T-helper 1 cell treated with Interleukin-12 subunit alpha and Interleukin-12 subunit beta and Interleukin-4 antibody, amounts not matched to agents 30 μg/mL and 1 μg/mL, for 36 hours (primary cell): Measurements from ENCODE around the gene RYR3.
"Not testable (repeated sequence)": the region's sequence is repeated elsewhere in the genome, so short reads cannot be mapped to it uniquely, and the experiment has no call there.

ENCODE experiments used
- H3K27ac Mint-ChIP-seq: one replicate; pipeline ENCODE4 v1.8.0; 2021; ENCODE audit warnings: mild to moderate bottlenecking, mixed read lengths
- H3K27me3 Mint-ChIP-seq: one replicate; pipeline ENCODE4 v1.8.0; 2021; ENCODE audit warnings: low read depth, mixed read lengths
- H3K36me3 Mint-ChIP-seq: one replicate; pipeline ENCODE4 v1.8.0; 2021; ENCODE audit warnings: low read depth, mixed read lengths
- H3K4me1 Mint-ChIP-seq: one replicate; pipeline ENCODE4 v1.8.0; 2021; ENCODE audit warnings: low read depth, mixed read lengths
- H3K4me3 Mint-ChIP-seq: one replicate; pipeline ENCODE4 v1.8.0; 2021; ENCODE audit warnings: mild to moderate bottlenecking, moderate library complexity, mixed read lengths
- H3K9me3 Mint-ChIP-seq: one replicate; pipeline ENCODE4 v1.8.0; 2021; ENCODE audit warnings: mixed read lengths

Gene RYR3

GRCh38 chr15:33808720-33809457 is 498.1 kb downstream of the RYR3 start:
- Mint-ChIP-seq H3K27me3 (no peaks in the 10 kb centered on the region), H3K36me3 (no peaks in the 10 kb centered on the region), H3K4me1 (no peaks in the 10 kb centered on the region), H3K27ac (no peak overlapping the region), H3K9me3 (no peaks in the 10 kb centered on the region), H3K4me3 (no peak overlapping the region)

- Mint-ChIP-seq H3K36me3 (no peaks in the 10 kb centered on the region), H3K4me3 (no peak overlapping the region), H3K4me1 (no peaks in the 10 kb centered on the region), H3K27ac (no peak overlapping the region), H3K9me3 (no peaks in the 10 kb centered on the region), H3K27me3 (no peaks in the 10 kb centered on the region)
These were observed 499.4 kb downstream of the RYR3 start for GRCh38 chr15:33810073-33810595.

GRCh38 chr15:33810806-33811205 is 500.0 kb downstream of the RYR3 start:
- Mint-ChIP-seq H3K4me1 (no peaks in the 10 kb centered on the region), H3K36me3 (no peaks in the 10 kb centered on the region), H3K27ac (no peak overlapping the region), H3K9me3 (no peaks in the 10 kb centered on the region), H3K4me3 (no peak overlapping the region), H3K27me3 (no peaks in the 10 kb centered on the region)

GRCh38 chr15:33813891-33814290 is 503.1 kb downstream of the RYR3 start:
- H3K4me1 Mint-ChIP-seq, result no peaks in the 10 kb centered on the region
- H3K27ac Mint-ChIP-seq, result no peak overlapping the region
- no peak overlapping the region for H3K4me3 Mint-ChIP-seq
- no peaks in the 10 kb centered on the region for H3K36me3 Mint-ChIP-seq
- H3K27me3 Mint-ChIP-seq, result no peaks in the 10 kb centered on the region
- no peaks in the 10 kb centered on the region for H3K9me3 Mint-ChIP-seq

GRCh38 chr15:33819499-33819898 is 508.7 kb downstream of the RYR3 start:
- not testable (repeated sequence) for H3K36me3 Mint-ChIP-seq, H3K27me3 Mint-ChIP-seq, H3K4me3 Mint-ChIP-seq, H3K9me3 Mint-ChIP-seq, H3K27ac Mint-ChIP-seq, H3K4me1 Mint-ChIP-seq

- Mint-ChIP-seq H3K4me1 (no peaks in the 10 kb centered on the region), H3K4me3 (no peak overlapping the region), H3K9me3 (no peaks in the 10 kb centered on the region), H3K27me3 (peaks cover 5% of the 10 kb centered on the region), H3K27ac (no peak overlapping the region), H3K36me3 (no peaks in the 10 kb centered on the region)
These were observed 511.7 kb downstream of the RYR3 start for GRCh38 chr15:33822479-33822878.

GRCh38 chr15:33823119-33823518 is 512.4 kb downstream of the RYR3 start:
- Mint-ChIP-seq H3K27me3 (peaks cover 5% of the 10 kb centered on the region), H3K36me3 (no peaks in the 10 kb centered on the region), H3K9me3 (no peaks in the 10 kb centered on the region), H3K4me1 (no peaks in the 10 kb centered on the region), H3K4me3 (no peak overlapping the region), H3K27ac (no peak overlapping the region)

- Mint-ChIP-seq H3K9me3 (no peaks in the 10 kb centered on the region), H3K4me3 (no peak overlapping the region), H3K4me1 (no peaks in the 10 kb centered on the region), H3K36me3 (no peaks in the 10 kb centered on the region), H3K27me3 (peaks cover 5% of the 10 kb centered on the region), H3K27ac (no peak overlapping the region)
These were observed 514.7 kb downstream of the RYR3 start for GRCh38 chr15:33825453-33825852.

- no peak overlapping the region for H3K27ac Mint-ChIP-seq
- no peaks in the 10 kb centered on the region for H3K4me1 Mint-ChIP-seq
- peaks cover 5% of the 10 kb centered on the region for H3K27me3 Mint-ChIP-seq
- H3K9me3 Mint-ChIP-seq, result no peaks in the 10 kb centered on the region
- H3K36me3 Mint-ChIP-seq, result no peaks in the 10 kb centered on the region
- H3K4me3 Mint-ChIP-seq, result no peak overlapping the region
These were observed 515.4 kb downstream of the RYR3 start for GRCh38 chr15:33826201-33826600.

- Mint-ChIP-seq H3K4me3 (no peak overlapping the region), H3K36me3 (no peaks in the 10 kb centered on the region), H3K27ac (no peak overlapping the region), H3K4me1 (no peaks in the 10 kb centered on the region), H3K27me3 (no peaks in the 10 kb centered on the region), H3K9me3 (no peaks in the 10 kb centered on the region)
These were observed 519.6 kb downstream of the RYR3 start for GRCh38 chr15:33830351-33830750.

GRCh38 chr15:33831646-33832045 is 520.9 kb downstream of the RYR3 start:
- Mint-ChIP-seq H3K36me3 (no peaks in the 10 kb centered on the region), H3K27ac (no peak overlapping the region), H3K27me3 (no peaks in the 10 kb centered on the region), H3K9me3 (no peaks in the 10 kb centered on the region), H3K4me3 (no peak overlapping the region), H3K4me1 (no peaks in the 10 kb centered on the region)

GRCh38 chr15:33834892-33835743 is 524.4 kb downstream of the RYR3 start:
- H3K27me3 Mint-ChIP-seq, result no peaks in the 10 kb centered on the region
- H3K4me3 Mint-ChIP-seq, result no peak overlapping the region
- H3K27ac Mint-ChIP-seq, result no peak overlapping the region
- no peaks in the 10 kb centered on the region for H3K9me3 Mint-ChIP-seq
- no peaks in the 10 kb centered on the region for H3K36me3 Mint-ChIP-seq
- H3K4me1 Mint-ChIP-seq, result no peaks in the 10 kb centered on the region

- no peaks in the 10 kb centered on the region for H3K27me3 Mint-ChIP-seq
- no peak overlapping the region for H3K4me3 Mint-ChIP-seq
- H3K9me3 Mint-ChIP-seq, result no peaks in the 10 kb centered on the region
- no peaks in the 10 kb centered on the region for H3K36me3 Mint-ChIP-seq
- no peak overlapping the region for H3K27ac Mint-ChIP-seq
- H3K4me1 Mint-ChIP-seq, result no peaks in the 10 kb centered on the region
These were observed 526.5 kb downstream of the RYR3 start for GRCh38 chr15:33837294-33837693.

- Mint-ChIP-seq H3K4me1 (no peaks in the 10 kb centered on the region), H3K27me3 (no peaks in the 10 kb centered on the region), H3K4me3 (no peak overlapping the region), H3K27ac (no peak overlapping the region), H3K9me3 (no peaks in the 10 kb centered on the region), H3K36me3 (no peaks in the 10 kb centered on the region)
These were observed 528.8 kb downstream of the RYR3 start for GRCh38 chr15:33839540-33839939.

- no peaks in the 10 kb centered on the region for H3K27me3 Mint-ChIP-seq
- H3K4me3 Mint-ChIP-seq, result no peak overlapping the region
- H3K36me3 Mint-ChIP-seq, result no peaks in the 10 kb centered on the region
These were observed 529.8 kb downstream of the RYR3 start for GRCh38 chr15:33840615-33841014.

More at GRCh38 chr15:33840615-33841014, 529.8 kb downstream of the RYR3 start:
- Mint-ChIP-seq H3K27ac (no peak overlapping the region), H3K9me3 (no peaks in the 10 kb centered on the region), H3K4me1 (no peaks in the 10 kb centered on the region)
